Activated CD8-positive, alpha-beta T cell treated with anti-CD3 and anti-CD28 coated beads for 36 hours (primary cell): Measurements from ENCODE around the gene CNOT9. TPM values are rescaled to one million over a fixed set of nuclear protein-coding genes. Genes with fewer than 3 reads are reported as not detected.

Experiments used
- ATAC-seq: fragments of 200-7000 bp; cut with Tn5 transposase; one replicate; pipeline ENCODE4 v1.10.0; 2021; ENCODE audit warnings: mild to moderate bottlenecking, moderate library complexity
- CTCF ChIA-PET: fragments of 350-600 bp; sonication (Branson Sonifier 250); formaldehyde crosslinking; loops from one replicate; lab custom pipeline; 2021; ENCODE audit warnings: antibody characterized with exemption; lab: Charles Lee
- POLR2A ChIA-PET: fragments of 350-600 bp; sonication (Branson Sonifier 250); formaldehyde crosslinking; loops from one replicate; lab custom pipeline; 2021; ENCODE audit warnings: antibody characterized with exemption; lab: Charles Lee
- DNase-seq: peaks from one replicate; pipeline ENCODE4 v3.0.0-alpha.2; 2020
- H3K27ac Mint-ChIP-seq: one replicate; pipeline ENCODE4 v1.8.0; 2021; ENCODE audit warnings: mild to moderate bottlenecking, mixed read lengths
- H3K27me3 Mint-ChIP-seq: one replicate; pipeline ENCODE4 v1.8.0; 2021; ENCODE audit warnings: mixed read lengths
- H3K36me3 Mint-ChIP-seq: one replicate; pipeline ENCODE4 v1.8.0; 2021; ENCODE audit warnings: low read depth, mixed read lengths
- H3K4me1 Mint-ChIP-seq: one replicate; pipeline ENCODE4 v1.8.0; 2021; ENCODE audit warnings: low read depth, mixed read lengths
- H3K4me3 Mint-ChIP-seq: one replicate; pipeline ENCODE4 v1.8.0; 2021; ENCODE audit warnings: mild to moderate bottlenecking, moderate library complexity, mixed read lengths
- H3K9me3 Mint-ChIP-seq: one replicate; pipeline ENCODE4 v1.8.0; 2021; ENCODE audit warnings: mixed read lengths
- CTCF ChIP-seq: fragments of 200-600 bp; IDR thresholded peaks from one replicate; pipeline ENCODE4 v1.8.0; 2022; ENCODE audit warnings: antibody characterized with exemption, mild to moderate bottlenecking
- intact Hi-C: fragments of 100-400 bp; cut with micrococcal nuclease; formaldehyde crosslinking; loops from one replicate; pipeline ENCODE4 v1.10.0; 2022
- total RNA-seq, 2 experiments: library from RNA; stranded (reverse); gene quantifications; one replicate each; pipeline ENCODE4 v1.2.3, GENCODE V29; 2021

Gene CNOT9
- total RNA-seq, 2 experiments from 2014 or later, result 106 to 119 TPM

- ChIA-PET POLR2A (interaction anchor here (0.7 to 1.5 kb wide), 2 partner anchors 12 to 17 kb away, joined by 3 to 5 read pairs; no protein-coding TSS in a partner anchor), CTCF (interaction anchor here (1.1 to 1.3 kb wide), 3 partner anchors 8 to 231 kb away, joined by 3 to 5 read pairs (median 3); partner anchors contain the start of gene PLCD4)
- Mint-ChIP-seq H3K4me1 (no peaks in the 10 kb centered on the region), H3K27me3 (peaks cover 2% of the 10 kb centered on the region), H3K36me3 (no peaks in the 10 kb centered on the region), H3K9me3 (no peaks in the 10 kb centered on the region), H3K4me3 (no peak overlapping the region), H3K27ac (no peak overlapping the region)
- intact Hi-C loops, result no loop called here
- DNase-seq (no peak), ATAC-seq (no peak)
- no peak for TF ChIP-seq CTCF
These were observed 47.3 kb downstream of the CNOT9 start for GRCh38 chr2:218615868-218616315.

- ATAC-seq (no peak), DNase-seq (no peak)
- H3K9me3 Mint-ChIP-seq, result no peaks in the 10 kb centered on the region
- no peaks in the 10 kb centered on the region for H3K27me3 Mint-ChIP-seq
- TF ChIP-seq CTCF, result no peak
- intact Hi-C loops, result no loop called here
- H3K36me3 Mint-ChIP-seq, result no peaks in the 10 kb centered on the region
- H3K4me1 Mint-ChIP-seq, result no peaks in the 10 kb centered on the region
- ChIA-PET CTCF (no interaction called here), POLR2A (no interaction called here)
- no peak overlapping the region for H3K4me3 Mint-ChIP-seq
- H3K27ac Mint-ChIP-seq, result no peak overlapping the region
These were observed 49.6 kb downstream of the CNOT9 start for GRCh38 chr2:218618102-218618860.

GRCh38 chr2:218621007-218621406 is 52.4 kb downstream of the CNOT9 start:
- Mint-ChIP-seq H3K9me3 (no peaks in the 10 kb centered on the region), H3K36me3 (no peaks in the 10 kb centered on the region), H3K4me1 (no peaks in the 10 kb centered on the region), H3K4me3 (no peak overlapping the region), H3K27ac (no peak overlapping the region), H3K27me3 (no peaks in the 10 kb centered on the region)
- POLR2A ChIA-PET, result no interaction called here
- intact Hi-C loops, result no loop called here
- CTCF ChIA-PET, result no interaction called here
- TF ChIP-seq CTCF, result no peak
- ATAC-seq (no peak), DNase-seq (no peak)

- Mint-ChIP-seq H3K4me1 (no peaks in the 10 kb centered on the region), H3K27me3 (no peaks in the 10 kb centered on the region), H3K27ac (no peak overlapping the region), H3K9me3 (no peaks in the 10 kb centered on the region), H3K36me3 (no peaks in the 10 kb centered on the region), H3K4me3 (no peak overlapping the region)
- no peak for TF ChIP-seq CTCF
- POLR2A ChIA-PET, result interaction anchor here (0.6 to 1.2 kb wide), 2 partner anchors 28 to 161 kb away, joined by 3 read pairs; no protein-coding TSS in a partner anchor
- no peak for ATAC-seq
- no peak for DNase-seq
- CTCF ChIA-PET, result no interaction called here
- intact Hi-C loops, result no loop called here
These were observed 54.1 kb downstream of the CNOT9 start for GRCh38 chr2:218622606-218623365.

- Mint-ChIP-seq H3K27me3 (no peaks in the 10 kb centered on the region), H3K36me3 (no peaks in the 10 kb centered on the region), H3K27ac (no peak overlapping the region), H3K4me1 (peaks cover 2% of the 10 kb centered on the region), H3K9me3 (no peaks in the 10 kb centered on the region), H3K4me3 (no peak overlapping the region)
- CTCF ChIA-PET, result no interaction called here
- TF ChIP-seq CTCF, result no peak
- POLR2A ChIA-PET, result interaction anchor here (1.2 kb wide), 1 partner anchor 28 kb away, joined by 3 read pairs; no protein-coding TSS in a partner anchor
- DNase-seq (no peak), ATAC-seq (no peak)
- intact Hi-C loops, result no loop called here
These were observed 54.7 kb downstream of the CNOT9 start for GRCh38 chr2:218623366-218623705.
